Testis (tissue), 3 donors: Measurements from ENCODE around the gene NTM. TPM values are rescaled to one million over a fixed set of nuclear protein-coding genes. Genes with fewer than 3 reads are reported as not detected.

Experiments
- DNase-seq: peaks from one replicate; pipeline ENCODE4 v3.0.0-alpha.2; 2019
- H3K27ac ChIP-seq, 2 donors: fragments of 200-600 bp; sonication (generic); one replicate each; pipeline ENCODE4 v1.5.1; 2019
- H3K27me3 ChIP-seq: fragments of 200-600 bp; sonication (generic); one replicate; pipeline ENCODE4 v1.5.1; 2019
- H3K36me3 ChIP-seq: fragments of 200-600 bp; sonication (generic); one replicate; pipeline ENCODE4 v1.5.1; 2017; ENCODE audit warnings: low read depth; ENCODE audit errors: missing control alignments
- H3K4me1 ChIP-seq: fragments of 200-600 bp; sonication (generic); one replicate; pipeline ENCODE4 v1.5.1; 2019
- H3K4me3 ChIP-seq, 2 donors: fragments of 200-600 bp; sonication (generic); one replicate each; pipeline ENCODE4 v1.5.1; 2017 to 2019
- H3K9me3 ChIP-seq: fragments of 200-600 bp; sonication (generic); one replicate; pipeline ENCODE4 v1.5.1; 2017
- POLR2A ChIP-seq: fragments of 450-650 bp; IDR thresholded peaks from one replicate; pipeline ENCODE4 v1.6.1; 2017; ENCODE audit warnings: antibody characterized with exemption, mild to moderate bottlenecking, moderate library complexity
- WGBS, 2 donors: methylation state at CpG; one replicate each; pipeline ENCODE4 v1.1.5; 2018; 5-methylcytosine and 5-hydroxymethylcytosine counted together
- intact Hi-C: fragments of 100-400 bp; cut with DNase I; formaldehyde crosslinking; loops from one replicate; pipeline ENCODE4 v1.15.1; 2023; ENCODE audit warnings: low total_unique reads
- polyA plus RNA-seq: library from polyadenylated mRNA; stranded (reverse); fragments of 350-450 nt; fragmentation: Illumina TruSeq; extraction: RNeasy Lipid Tissue Mini Kit (QIAGEN cat#74804); gene quantifications from one replicate; pipeline ENCODE4 v1.2.3, GENCODE V29; 2014; ENCODE audit warnings: low read depth, low replicate concordance; ENCODE audit not compliant: insufficient read depth
- total RNA-seq, 2 donors: library from RNA; depleted of rRNA; stranded (reverse); fragments of >200 nt; gene quantifications; one replicate each; pipeline ENCODE4 v1.2.3, GENCODE V29; 2016
- TF ChIP-seq, protein P1 (sequence below), 3 experiments: fragments of 450-650 bp in 2 of 3; fragments of 200-600 bp in 1 of 3; sonication (generic) in 1 of 3; IDR thresholded peaks; one replicate each; pipeline ENCODE4 v1.5.1; 2016 to 2019; ENCODE audit warnings: antibody characterized with exemption in 3 of 3, mild to moderate bottlenecking in 2 of 3, moderate library complexity in 1 of 3

The NTM gene
- total and polyA plus RNA-seq, 3 donors from 2014 or later: 1.7 to 4.5 (median 1.8) TPM

DNA sequence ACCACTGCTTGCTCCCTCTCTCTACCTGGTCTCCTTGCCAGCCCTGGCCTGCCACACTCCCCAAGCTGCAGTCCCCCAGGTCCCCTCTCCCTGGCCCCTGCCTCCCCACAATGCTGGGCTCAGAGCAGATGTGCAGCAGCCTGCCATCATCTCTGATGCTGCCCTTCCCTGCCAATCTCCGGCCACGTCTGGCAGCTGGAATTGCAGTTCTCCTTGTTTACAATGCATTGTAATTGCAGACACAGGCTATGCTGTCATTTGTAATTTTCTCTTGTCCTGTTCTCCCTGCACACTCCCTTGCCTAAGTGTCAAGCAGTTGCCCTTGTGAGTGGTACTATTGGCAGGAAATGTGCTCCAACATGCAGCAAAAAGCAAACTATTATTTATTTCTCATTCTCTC, 222.3 kb downstream of the NTM start:
- Histone ChIP-seq H3K4me1 (no peaks in the 10 kb centered on the region), H3K9me3 (no peaks in the 10 kb centered on the region), H3K27me3 (no peaks in the 10 kb centered on the region), H3K36me3 (no peaks in the 10 kb centered on the region), H3K4me3 (no peak overlapping the region), H3K27ac (no peak overlapping the region)
- 86 to 91% methylated on average over 2 of the region's 2 CpGs for WGBS, 2 donors
- intact Hi-C loops: no loop called here
- DNase-seq: no peak
- TF ChIP-seq, protein P1, sequence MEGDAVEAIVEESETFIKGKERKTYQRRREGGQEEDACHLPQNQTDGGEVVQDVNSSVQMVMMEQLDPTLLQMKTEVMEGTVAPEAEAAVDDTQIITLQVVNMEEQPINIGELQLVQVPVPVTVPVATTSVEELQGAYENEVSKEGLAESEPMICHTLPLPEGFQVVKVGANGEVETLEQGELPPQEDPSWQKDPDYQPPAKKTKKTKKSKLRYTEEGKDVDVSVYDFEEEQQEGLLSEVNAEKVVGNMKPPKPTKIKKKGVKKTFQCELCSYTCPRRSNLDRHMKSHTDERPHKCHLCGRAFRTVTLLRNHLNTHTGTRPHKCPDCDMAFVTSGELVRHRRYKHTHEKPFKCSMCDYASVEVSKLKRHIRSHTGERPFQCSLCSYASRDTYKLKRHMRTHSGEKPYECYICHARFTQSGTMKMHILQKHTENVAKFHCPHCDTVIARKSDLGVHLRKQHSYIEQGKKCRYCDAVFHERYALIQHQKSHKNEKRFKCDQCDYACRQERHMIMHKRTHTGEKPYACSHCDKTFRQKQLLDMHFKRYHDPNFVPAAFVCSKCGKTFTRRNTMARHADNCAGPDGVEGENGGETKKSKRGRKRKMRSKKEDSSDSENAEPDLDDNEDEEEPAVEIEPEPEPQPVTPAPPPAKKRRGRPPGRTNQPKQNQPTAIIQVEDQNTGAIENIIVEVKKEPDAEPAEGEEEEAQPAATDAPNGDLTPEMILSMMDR (IDR thresholded peaks at IDR 0.05): no peak
- no peak for TF ChIP-seq POLR2A

DNA sequence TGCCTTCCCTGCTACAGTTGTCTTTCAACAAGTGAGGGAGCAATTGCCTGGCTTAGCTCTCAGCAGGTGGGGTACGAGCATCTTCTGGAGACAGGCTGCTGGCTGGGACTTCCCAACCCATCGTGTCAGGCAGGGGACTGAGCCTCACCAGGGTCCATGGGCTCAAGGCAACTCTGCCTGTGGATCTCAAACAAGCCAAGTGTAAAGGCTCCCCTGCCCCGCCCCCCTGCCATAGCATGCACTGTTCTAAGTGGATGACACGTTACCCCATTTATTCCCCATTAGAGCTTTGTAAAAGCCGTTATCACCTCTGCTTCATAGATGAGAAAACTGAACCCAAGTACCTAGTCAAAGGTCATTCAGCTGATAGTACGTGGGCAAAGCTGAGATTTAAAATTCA, 222.9 kb downstream of the NTM start:
- no peaks in the 10 kb centered on the region for H3K36me3 ChIP-seq
- no peak overlapping the region for H3K4me3 ChIP-seq
- no peak for TF ChIP-seq POLR2A
- TF ChIP-seq, protein P1 (IDR thresholded peaks at IDR 0.05): no peak
- no peak overlapping the region for H3K27ac ChIP-seq
- H3K4me1 ChIP-seq: no peaks in the 10 kb centered on the region
- H3K9me3 ChIP-seq: no peaks in the 10 kb centered on the region
- WGBS, 2 donors: 60 to 77% methylated on average over 6 of the region's 6 CpGs
- no peak for DNase-seq
- H3K27me3 ChIP-seq: no peaks in the 10 kb centered on the region
- intact Hi-C loops: no loop called here

DNA sequence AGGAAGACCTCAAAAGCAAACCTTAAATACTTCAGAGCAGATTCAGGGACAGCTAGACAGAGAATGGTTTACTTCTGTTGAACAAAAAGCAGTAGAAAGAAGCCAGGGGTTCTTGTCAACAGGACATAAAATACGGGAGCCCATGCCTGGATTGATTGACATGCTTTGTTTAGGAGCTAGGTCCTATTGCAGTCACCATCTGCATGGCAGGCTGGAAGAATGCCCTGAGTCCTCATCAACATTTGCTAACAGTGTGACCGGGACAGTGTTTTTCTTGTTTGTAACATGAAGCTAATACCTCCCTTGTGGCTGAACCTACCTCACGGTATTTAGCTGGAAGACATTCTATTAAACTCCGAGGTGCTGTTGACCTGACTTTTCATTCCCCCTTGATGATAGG, 225.4 kb downstream of the NTM start:
- H3K27ac ChIP-seq: no peak overlapping the region
- no peaks in the 10 kb centered on the region for H3K9me3 ChIP-seq
- no peaks in the 10 kb centered on the region for H3K27me3 ChIP-seq
- intact Hi-C loops: no loop called here
- 85 to 87% methylated on average over 4 of the region's 4 CpGs for WGBS, 2 donors
- DNase-seq: no peak
- TF ChIP-seq, protein P1 (IDR thresholded peaks at IDR 0.05): no peak
- TF ChIP-seq POLR2A: no peak
- no peaks in the 10 kb centered on the region for H3K4me1 ChIP-seq
- H3K36me3 ChIP-seq: no peaks in the 10 kb centered on the region
- no peak overlapping the region for H3K4me3 ChIP-seq

DNA sequence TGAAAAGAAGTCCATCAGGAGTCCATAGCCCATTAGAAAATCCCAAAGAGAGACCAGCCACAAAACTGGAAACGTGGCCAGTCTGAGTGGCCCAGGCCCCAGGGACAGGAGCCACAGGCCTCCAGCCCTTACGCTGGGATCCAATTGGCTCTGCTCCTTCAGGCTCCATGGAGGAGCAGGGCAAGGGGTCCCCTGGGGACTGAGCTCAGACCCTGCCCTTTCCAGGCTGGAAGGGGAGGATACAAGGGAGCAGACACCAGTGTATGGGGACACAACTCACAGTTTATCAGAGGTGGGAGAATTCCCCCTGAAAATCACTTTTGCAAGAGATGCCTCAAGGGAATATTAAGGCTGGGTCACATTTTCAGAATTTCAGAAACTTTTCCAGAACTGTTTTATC, 227.5 kb downstream of the NTM start:
- no peak overlapping the region for H3K27ac ChIP-seq
- 28 to 60% methylated on average over 1 to 2 of the region's 2 CpGs for WGBS, 2 donors

DNA sequence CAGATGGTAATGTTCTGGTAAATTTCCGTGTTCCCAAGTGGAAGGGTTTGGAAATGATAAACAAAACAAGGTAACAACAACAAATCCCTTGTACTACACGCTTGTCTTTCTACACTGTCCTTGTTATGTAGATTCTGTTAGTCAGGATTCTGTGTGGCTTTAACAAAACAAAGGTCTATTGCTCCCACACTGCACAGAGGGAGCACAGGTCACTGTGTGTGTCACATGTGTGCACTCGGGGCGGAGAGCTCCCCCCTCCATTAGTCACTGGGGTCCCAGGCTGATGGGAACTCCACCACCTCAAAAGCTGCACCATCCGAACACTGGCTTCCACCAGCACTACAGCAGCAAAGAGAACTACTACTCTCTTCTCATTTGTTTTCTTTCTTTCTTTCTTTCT, 227.9 kb downstream of the NTM start:
- no peak for DNase-seq
- TF ChIP-seq, protein P1 (IDR thresholded peaks at IDR 0.05): no peak
- no peak for TF ChIP-seq POLR2A
- Histone ChIP-seq H3K27me3 (no peaks in the 10 kb centered on the region), H3K4me1 (no peaks in the 10 kb centered on the region), H3K4me3 (no peak overlapping the region), H3K9me3 (no peaks in the 10 kb centered on the region), H3K36me3 (no peaks in the 10 kb centered on the region), H3K27ac (no peak overlapping the region)
- WGBS, 2 donors: 56 to 66% methylated on average over 5 of the region's 5 CpGs
- intact Hi-C loops: no loop called here

More for the DNA sequence above, 227.5 kb downstream of the NTM start:
- no peak for DNase-seq
- no peaks in the 10 kb centered on the region for H3K36me3 ChIP-seq
- H3K27me3 ChIP-seq: no peaks in the 10 kb centered on the region
- H3K4me3 ChIP-seq: no peak overlapping the region
- no peaks in the 10 kb centered on the region for H3K4me1 ChIP-seq
- TF ChIP-seq POLR2A: no peak
- TF ChIP-seq, protein P1 (IDR thresholded peaks at IDR 0.05): no peak
- intact Hi-C loops: no loop called here
- no peaks in the 10 kb centered on the region for H3K9me3 ChIP-seq
